Effector CD4-positive, alpha-beta T cell (primary cell): ENCODE measurements around the gene SEPTIN1.
"Not testable (repeated sequence)": the region's sequence is repeated elsewhere in the genome, so short reads cannot be mapped to it uniquely, and the experiment has no call there.

Experiments used
- DNase-seq: peaks from one replicate; pipeline ENCODE4 v3.0.0-alpha.2; 2020

Gene SEPTIN1

GRCh38 chr16:30401768-30402425 is 19.5 kb upstream of the SEPTIN1 start:
- DNase-seq, result no peak

- DNase-seq, result no peak
These were observed 17.2 kb upstream of the SEPTIN1 start for GRCh38 chr16:30399435-30400186.

GRCh38 chr16:30398661-30399434 is 16.5 kb upstream of the SEPTIN1 start:
- no peak for DNase-seq

- DNase-seq, result no peak
These were observed 15.7 kb upstream of the SEPTIN1 start for GRCh38 chr16:30397776-30398660.

GRCh38 chr16:30397056-30397455 is 14.7 kb upstream of the SEPTIN1 start:
- no peak for DNase-seq

- not testable (repeated sequence) for DNase-seq
These were observed 14.3 kb upstream of the SEPTIN1 start for GRCh38 chr16:30396627-30397026.

- no peak for DNase-seq
These were observed 13.7 kb upstream of the SEPTIN1 start for GRCh38 chr16:30395992-30396585.

- peak; percentile 34 for DNase-seq
These were observed 13.0 kb upstream of the SEPTIN1 start, which contains the start of gene ZNF48 for GRCh38 chr16:30395155-30395991. TSS of gene ZNF48 (plus strand) at chr16:30395420. CDS start at chr16:30395795, 375 bp downstream.

- DNase-seq, result no peak
These were observed 12.3 kb upstream of the SEPTIN1 start for GRCh38 chr16:30394592-30395154.

GRCh38 chr16:30383521-30383920 is 1.2 kb upstream of the SEPTIN1 start:
- DNase-seq, result no peak

- DNase-seq, result no peak
These were observed 895 bp downstream of the SEPTIN1 start for GRCh38 chr16:30381291-30382041.

- DNase-seq, result no peak
These were observed 1.6 kb downstream of the SEPTIN1 start for GRCh38 chr16:30380803-30381208.

GRCh38 chr16:30380072-30380802 is 2.1 kb downstream of the SEPTIN1 start:
- no peak for DNase-seq

GRCh38 chr16:30379158-30379783 is 3.1 kb downstream of the SEPTIN1 start:
- no peak for DNase-seq

- DNase-seq, result peak; percentile 98
These were observed 3.9 kb downstream of the SEPTIN1 start for GRCh38 chr16:30378236-30379157.

GRCh38 chr16:30377812-30378235 is 4.5 kb downstream of the SEPTIN1 start:
- DNase-seq, result peak; percentile 89

GRCh38 chr16:30377050-30377811 is 5.1 kb downstream of the SEPTIN1 start:
- DNase-seq, result no peak
